NCI-H2107 treated with DMSO at 0.1 percent for 48 hours (cell line): ENCODE measurements around the gene STRIP2.
"Not testable (repeated sequence)": the region's sequence is repeated elsewhere in the genome, so short reads cannot be mapped to it uniquely, and the experiment has no call there.

Source experiments
- DNase-seq: peaks from one replicate; lab custom pipeline; 2025; ENCODE audit not compliant: unreplicated experiment; lab: John Stamatoyannopoulos, UW

STRIP2 gene

DNA sequence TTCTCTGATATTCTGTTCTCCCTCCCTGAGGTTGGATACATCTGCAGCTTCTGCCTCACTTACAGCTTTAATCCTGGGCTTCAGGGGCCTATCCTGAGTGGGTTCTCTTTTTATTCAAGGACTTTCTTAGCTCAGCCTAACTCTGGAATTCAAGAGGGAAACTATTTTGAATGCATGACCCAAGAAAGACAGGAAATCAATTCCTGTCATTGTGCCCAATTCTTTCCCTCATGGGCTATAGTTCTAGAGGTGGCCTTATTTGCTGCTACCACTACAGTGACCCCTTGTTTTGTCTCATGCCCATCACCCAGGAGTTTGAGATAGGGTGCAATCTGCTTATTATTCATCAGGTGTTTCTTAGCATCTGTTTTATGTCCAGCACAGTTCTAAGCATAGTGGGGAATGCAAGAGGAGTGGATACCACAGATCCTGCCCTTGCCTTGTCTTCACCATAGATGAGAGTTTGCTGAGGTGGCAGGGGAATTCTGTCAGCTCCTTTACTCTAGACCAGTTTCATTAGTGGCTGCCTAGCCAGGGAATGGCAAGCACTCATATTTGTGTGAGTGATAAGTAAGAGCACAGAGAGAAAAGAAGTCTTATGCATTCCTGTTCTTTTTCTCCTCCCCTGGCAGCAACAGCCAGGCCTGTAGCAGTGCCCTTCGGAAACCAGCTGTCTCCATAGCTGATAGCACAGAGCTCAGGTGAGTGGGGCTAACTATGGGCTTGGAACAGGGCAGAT lies 19.4 kb downstream of the STRIP2 start:
- no peak for DNase-seq

- no peak for DNase-seq
Observed at GRCh38 chr7:129454249-129454551, 20.0 kb downstream of the STRIP2 start.

- DNase-seq: no peak
Observed at GRCh38 chr7:129456421-129456820, 22.2 kb downstream of the STRIP2 start.

- DNase-seq: no peak
Observed at GRCh38 chr7:129457101-129457500, 22.9 kb downstream of the STRIP2 start.

- DNase-seq: no peak
Observed at GRCh38 chr7:129458171-129458570, 23.9 kb downstream of the STRIP2 start.

DNA sequence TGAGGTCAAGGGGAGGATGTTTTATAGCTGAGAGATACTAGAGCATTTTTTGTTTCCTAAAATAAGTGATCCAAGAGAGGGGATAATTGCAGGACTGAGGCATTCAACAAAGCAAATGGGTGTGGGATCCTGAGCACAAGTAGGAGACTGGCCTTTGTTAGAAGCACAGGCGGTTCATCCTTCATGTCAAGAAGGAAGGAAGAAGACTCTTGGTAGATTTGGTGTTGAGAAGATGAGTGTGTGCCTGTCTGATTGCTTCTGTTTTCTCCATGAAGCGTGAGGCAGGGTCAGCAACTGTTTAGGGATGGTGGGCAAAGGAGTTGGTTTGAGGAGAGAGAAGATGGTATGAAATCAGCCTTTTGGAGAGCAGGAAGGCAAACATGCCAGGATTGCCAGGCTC lies 27.6 kb downstream of the STRIP2 start:
- DNase-seq: no peak

DNA sequence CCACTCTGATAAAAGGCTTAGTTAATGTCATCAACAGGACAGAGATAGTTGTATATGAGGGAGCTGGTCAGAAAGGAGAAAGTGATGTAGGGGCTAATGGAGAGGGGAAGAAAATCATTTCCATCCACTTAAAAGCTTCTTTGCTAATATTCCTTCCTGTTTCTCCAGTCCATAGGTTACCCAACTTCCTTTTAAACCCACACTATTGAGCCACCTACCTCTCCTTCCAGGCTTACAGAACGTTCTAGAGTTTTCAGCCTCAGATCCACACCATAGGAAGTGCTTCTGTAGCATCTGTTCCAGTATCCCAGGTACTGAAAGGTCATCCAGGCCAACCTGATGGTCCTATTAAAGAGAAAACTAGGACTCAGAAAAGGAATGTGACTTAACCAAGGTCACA lies 28.2 kb downstream of the STRIP2 start:
- DNase-seq: no peak

- no peak for DNase-seq
Observed at GRCh38 chr7:129464194-129464593, 30.0 kb downstream of the STRIP2 start.

DNA sequence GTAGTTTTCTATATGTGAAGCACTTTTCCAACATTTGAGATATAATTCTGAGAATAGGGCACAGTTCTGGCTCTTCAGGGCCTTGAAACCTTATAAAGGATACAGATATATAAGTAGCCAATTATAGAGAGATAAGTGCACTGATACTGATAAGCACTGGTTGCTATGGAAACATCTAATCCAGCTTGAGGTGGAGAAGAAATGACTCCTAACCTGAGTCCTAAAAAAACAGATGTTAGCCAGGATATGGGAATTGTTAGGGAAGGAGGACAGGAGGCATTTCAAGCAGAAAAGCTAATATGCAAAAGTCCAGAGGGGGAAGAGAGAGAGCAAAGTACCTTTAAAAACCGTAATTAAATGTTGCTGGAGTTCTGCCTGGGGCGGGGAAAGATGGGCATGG lies 30.8 kb downstream of the STRIP2 start:
- no peak for DNase-seq

DNA sequence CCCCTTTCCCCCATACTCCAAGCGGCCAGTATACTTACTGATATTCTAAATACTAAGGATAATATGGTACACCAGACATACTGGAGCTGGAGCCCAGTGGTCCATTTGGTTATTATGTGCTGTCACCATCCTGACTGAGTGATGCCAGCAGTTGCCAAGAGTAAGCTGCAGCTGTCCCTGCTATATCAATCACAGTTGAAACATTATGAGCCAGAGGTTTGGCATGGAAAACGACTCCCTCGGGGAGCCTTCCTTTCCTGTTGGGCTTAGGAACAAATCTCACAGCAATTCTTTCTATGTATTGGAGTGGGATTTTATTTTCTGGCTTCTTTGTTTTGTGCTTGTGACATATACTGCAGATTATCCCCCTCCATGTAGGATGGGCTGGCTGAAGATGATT lies 32.6 kb downstream of the STRIP2 start:
- no peak for DNase-seq

DNA sequence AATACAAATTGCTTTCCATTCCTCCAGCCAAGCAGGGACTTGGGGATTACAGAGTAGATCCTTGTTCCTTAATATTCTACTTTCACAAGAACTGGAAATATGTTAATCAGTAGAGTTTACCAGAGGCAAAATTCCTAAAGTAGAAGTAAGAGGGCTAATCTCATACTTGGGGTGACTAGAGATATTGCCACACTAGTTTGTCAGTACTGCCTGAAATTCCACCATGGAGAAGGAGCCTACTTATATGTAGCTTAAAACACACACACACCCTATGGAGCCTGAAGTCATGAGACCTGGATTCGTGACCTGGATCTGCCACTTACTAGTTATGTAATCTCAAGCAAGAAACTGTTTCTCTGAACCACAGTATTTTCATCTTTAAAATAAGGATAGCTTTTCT lies 33.9 kb downstream of the STRIP2 start:
- DNase-seq: no peak

DNA sequence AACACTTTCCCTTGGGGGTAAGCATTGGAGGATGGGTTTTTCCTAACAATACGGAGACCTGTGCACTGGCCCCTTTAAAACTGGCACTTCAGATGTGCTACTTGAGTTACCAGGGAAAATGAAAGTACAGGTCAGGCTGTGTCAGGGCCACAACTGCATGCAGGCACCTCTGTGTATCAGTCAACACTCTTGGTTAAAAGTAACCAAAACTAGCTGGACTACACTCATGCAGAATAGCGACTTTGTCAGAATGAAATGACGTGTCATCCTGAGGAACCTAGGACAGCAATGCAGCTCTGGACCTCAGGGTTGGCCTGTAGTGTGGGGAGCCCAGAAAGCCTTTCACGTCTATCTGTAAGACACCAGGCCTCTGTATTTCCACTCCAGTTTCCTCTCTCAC lies 34.3 kb downstream of the STRIP2 start:
- no peak for DNase-seq

DNA sequence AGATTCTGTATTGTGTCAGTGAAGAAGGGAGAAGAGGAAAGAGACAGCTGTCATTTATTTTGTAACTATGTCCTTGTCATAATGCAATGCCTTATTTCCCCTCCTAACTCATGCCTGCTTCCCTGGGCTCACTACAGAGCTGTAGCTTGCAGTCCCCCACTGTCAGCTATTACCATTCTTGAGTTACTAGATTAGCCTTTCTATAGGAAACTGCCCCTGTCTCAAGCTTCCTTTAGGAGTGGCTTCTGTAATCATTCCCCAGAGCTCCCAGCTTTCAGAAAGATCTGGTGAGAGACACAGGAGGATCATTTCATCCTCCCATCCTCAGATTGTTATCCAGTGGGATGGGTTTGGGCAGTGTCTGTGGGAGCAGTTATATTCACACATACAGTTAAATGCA lies 35.7 kb downstream of the STRIP2 start:
- no peak for DNase-seq

DNA sequence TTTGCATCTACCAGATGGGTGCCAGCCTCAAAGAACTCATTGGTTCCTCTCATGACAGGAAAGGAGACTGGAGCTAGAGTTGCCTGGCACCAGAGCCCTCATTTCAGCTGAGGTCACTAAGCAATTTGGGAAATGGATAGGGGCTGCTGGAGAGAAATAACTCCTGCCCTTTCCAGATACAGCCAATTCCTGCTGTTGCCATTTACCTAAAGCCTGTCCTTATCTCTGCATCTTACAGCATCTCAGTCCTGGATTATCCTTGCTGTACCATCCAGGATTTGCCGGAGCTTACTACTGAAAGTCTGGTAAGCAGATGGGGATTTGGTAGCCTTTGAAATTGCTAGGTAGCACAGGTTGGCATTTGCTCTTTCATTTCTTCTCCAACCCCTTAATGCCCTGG lies 36.2 kb downstream of the STRIP2 start:
- DNase-seq: no peak

GRCh38 chr7:129471402-129471827 lies 37.2 kb downstream of the STRIP2 start:
- no peak for DNase-seq

DNA sequence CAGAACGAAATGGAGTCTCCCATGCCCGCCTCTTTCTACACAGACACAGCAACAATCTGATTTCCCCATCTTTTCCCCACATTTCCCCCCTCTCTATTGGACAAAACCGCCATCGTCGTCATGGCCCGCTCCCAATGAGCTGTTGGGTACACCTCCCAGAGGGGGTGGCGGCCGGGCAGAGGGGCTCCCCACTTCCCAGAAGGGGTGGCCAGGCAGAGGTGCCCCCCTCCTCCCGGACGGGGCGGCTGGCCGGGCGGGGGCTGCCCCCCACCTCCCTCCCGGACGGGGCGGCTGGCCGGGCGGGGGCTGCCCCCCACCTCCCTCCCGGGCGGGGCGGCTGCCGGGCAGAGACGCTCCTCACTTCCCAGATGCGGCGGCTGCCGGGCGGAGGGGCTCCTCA lies 41.7 kb downstream of the STRIP2 start:
- DNase-seq: not testable (repeated sequence)

DNA sequence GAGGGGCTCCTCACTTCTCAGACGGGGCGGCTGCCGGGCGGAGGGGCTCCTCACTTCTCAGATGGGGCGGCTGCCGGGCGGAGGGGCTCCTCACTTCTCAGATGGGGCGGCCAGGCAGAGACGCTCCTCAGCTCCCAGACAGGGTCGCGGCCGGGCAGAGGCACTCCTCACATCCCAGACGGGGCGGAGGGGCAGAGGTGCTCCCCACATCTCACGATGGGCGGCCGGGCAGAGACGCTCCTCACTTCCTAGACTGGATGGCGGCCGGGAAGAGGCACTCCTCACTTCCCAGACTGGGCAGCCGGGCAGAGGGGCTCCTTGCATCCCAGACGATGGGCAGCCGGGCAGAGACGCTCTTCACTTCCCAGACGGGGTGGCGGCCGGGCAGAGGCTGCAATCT lies 42.2 kb downstream of the STRIP2 start:
- DNase-seq: not testable (repeated sequence)

- no peak for DNase-seq
Observed at GRCh38 chr7:129479831-129480230, 45.6 kb downstream of the STRIP2 start.

- no peak for DNase-seq
Observed at GRCh38 chr7:129480674-129481363, 46.6 kb downstream of the STRIP2 start.

DNA sequence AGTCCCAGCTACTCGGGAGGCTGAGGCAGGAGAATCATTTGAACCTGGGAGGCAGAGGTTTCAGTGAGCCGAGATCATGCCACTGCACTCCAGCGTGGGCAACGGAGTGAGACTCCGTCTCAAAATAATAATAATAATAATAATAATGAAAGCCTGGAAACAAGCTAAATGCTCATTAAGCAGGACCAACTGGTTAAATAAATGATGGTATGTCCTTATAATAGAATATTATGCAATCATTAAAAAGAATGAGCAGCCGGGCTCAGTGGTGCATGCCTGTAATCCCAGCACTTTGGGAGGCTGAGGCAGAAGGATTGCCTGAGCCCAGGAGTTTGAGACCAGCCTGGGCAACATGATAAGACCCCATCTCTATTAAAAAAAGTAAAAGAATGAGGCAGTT lies 47.1 kb downstream of the STRIP2 start:
- DNase-seq: not testable (repeated sequence)

- DNase-seq: no peak
Observed at GRCh38 chr7:129482781-129483180, 48.5 kb downstream of the STRIP2 start.

GRCh38 chr7:129489491-129489890 lies 55.3 kb downstream of the STRIP2 start:
- DNase-seq: no peak

- no peak for DNase-seq
Observed at GRCh38 chr7:129492391-129492790, 58.2 kb downstream of the STRIP2 start.
